SK-N-SH (cell line): ENCODE data around the gene CCT6B. TPM values are rescaled to one million over a fixed set of nuclear protein-coding genes. Genes with fewer than 3 reads are reported as not detected.

Experiments used
- CTCF ChIA-PET: fragments of 300-600, 350-600 bp; formaldehyde crosslinking; extraction: SDS; loops from one replicate; lab custom pipeline; 2021; lab: Yijun Ruan, JAX
- POLR2A ChIA-PET: fragments of 350-600 bp; sonication (Branson Sonifier 250); formaldehyde crosslinking; extraction: SDS; loops from one replicate; lab custom pipeline; 2020; ENCODE audit warnings: antibody characterized with exemption, inconsistent platforms; lab: Yijun Ruan, JAX
- DNase-seq: peaks from one replicate; pipeline ENCODE4 v3.0.0; 2012
- H2AFZ ChIP-seq: fragments of 200-600 bp; sonication (generic); 2 replicates; pipeline ENCODE4 v1.8.1; 2016; ENCODE audit warnings: antibody characterized with exemption, mild to moderate bottlenecking, low read depth
- H3F3A ChIP-seq: fragments of 200-600 bp; sonication (generic); replicated peaks from 2 replicates; pipeline ENCODE3; 2016; ENCODE audit warnings: antibody characterized with exemption, mild to moderate bottlenecking; ENCODE audit not compliant: insufficient read depth
- H3K27ac ChIP-seq, 2 experiments: fragments of 200-500 bp in 1 of 2; fragments of 200-600 bp in 1 of 2; sonication (Bioruptor generic) in 1 of 2; sonication (generic), shearing (Covaris generic) in 1 of 2; 2 replicates each; pipeline versions ENCODE4 v1.5.1 to v1.6.1; 2014 to 2016; ENCODE audit warnings: low read depth in 2 of 2, inconsistent platforms in 1 of 2, low read length in 1 of 2, mild to moderate bottlenecking in 1 of 2, mixed read lengths in 1 of 2
- H3K27me3 ChIP-seq: fragments of 200-600 bp; sonication (generic), shearing (Covaris generic); 2 replicates; pipeline ENCODE4 v1.6.1; 2016; ENCODE audit warnings: mixed run types; ENCODE audit not compliant: insufficient read depth
- H3K36me3 ChIP-seq, 2 experiments: fragments of 200-500 bp in 1 of 2; fragments of 200-600 bp in 1 of 2; sonication (Bioruptor generic) in 1 of 2; sonication (generic) in 1 of 2; replicated peaks in 1 of 2; 2 replicates each; pipeline versions ENCODE3 to v1.5.1; 2014 to 2016; ENCODE audit warnings: low read length in 1 of 2, mild to moderate bottlenecking in 1 of 2; ENCODE audit not compliant: insufficient read depth in 2 of 2, control insufficient read depth in 1 of 2
- H3K4me1 ChIP-seq, 2 experiments: fragments of 200-500 bp in 1 of 2; fragments of 200-600 bp in 1 of 2; sonication (Bioruptor generic) in 1 of 2; sonication (generic), shearing (Covaris generic) in 1 of 2; 2 replicates each; pipeline versions ENCODE4 v1.5.1 to v1.6.1; 2014 to 2016; ENCODE audit warnings: low read depth in 1 of 2, low read length in 1 of 2, mixed run types in 1 of 2; ENCODE audit not compliant: insufficient read depth in 2 of 2, control insufficient read depth in 1 of 2
- H3K4me2 ChIP-seq: fragments of 200-600 bp; sonication (generic), shearing (Covaris generic); 2 replicates; pipeline ENCODE4 v1.6.1; 2017; ENCODE audit warnings: mixed run types
- H3K4me3 ChIP-seq, 2 experiments: fragments of 200-500 bp in 1 of 2; fragments of 200-600 bp in 1 of 2; sonication (Bioruptor generic) in 1 of 2; sonication (generic), shearing (Covaris generic) in 1 of 2; 2 replicates each; pipeline versions ENCODE4 v1.5.1 to v1.8.1; 2014 to 2016; ENCODE audit warnings: low read depth in 2 of 2, inconsistent platforms in 1 of 2, low read length in 1 of 2, mild to moderate bottlenecking in 1 of 2, mixed read lengths in 1 of 2, moderate library complexity in 1 of 2
- H3K79me2 ChIP-seq: fragments of 200-600 bp; sonication (generic); 2 replicates; pipeline ENCODE4 v1.8.1; 2017; ENCODE audit warnings: mild to moderate bottlenecking; ENCODE audit not compliant: insufficient read depth
- H3K9ac ChIP-seq: fragments of 200-600 bp; sonication (generic); 2 replicates; pipeline ENCODE4 v1.6.1; 2017; ENCODE audit warnings: mixed run types
- H3K9me2 ChIP-seq: fragments of 200-600 bp; sonication (generic); 2 replicates; pipeline ENCODE4 v1.6.1; 2017; ENCODE audit warnings: mixed run types
- H3K9me3 ChIP-seq: fragments of 200-600 bp; sonication (generic); 2 replicates; pipeline ENCODE4 v1.6.1; 2017; ENCODE audit warnings: mixed run types, mild to moderate bottlenecking, moderate library complexity
- H4K20me1 ChIP-seq: fragments of 200-600 bp; sonication (generic); 2 replicates; pipeline ENCODE4 v1.6.1; 2017; ENCODE audit warnings: mild to moderate bottlenecking, mixed run types; ENCODE audit not compliant: insufficient read depth
- CHD2 ChIP-seq: fragments of 150-350 bp; IDR thresholded peaks from 2 replicates; pipeline ENCODE4 v1.6.1; 2018; ENCODE audit warnings: low read length; ENCODE audit not compliant: partially characterized antibody
- EP300 ChIP-seq, 2 experiments: IDR thresholded peaks; 2 replicates each; pipeline versions ENCODE4 v1.4.0 to v1.6.1; 2012; ENCODE audit warnings: borderline replicate concordance in 1 of 2, low read depth in 1 of 2, low read length in 1 of 2
- FOSL2 ChIP-seq: IDR thresholded peaks from 2 replicates; pipeline ENCODE4 v1.4.0; 2012; ENCODE audit warnings: low read depth, mild to moderate bottlenecking, moderate library complexity, borderline replicate concordance
- FOXJ3 ChIP-seq: sonication (generic); formaldehyde crosslinking; IDR thresholded peaks from 2 replicates; pipeline ENCODE4 v1.5.1; 2020; ENCODE audit warnings: mild to moderate bottlenecking, missing genetic modification reagents
- MAX ChIP-seq: IDR thresholded peaks from 2 replicates; pipeline ENCODE4 v1.4.0; 2012; ENCODE audit warnings: low read depth
- NFIC ChIP-seq: IDR thresholded peaks from 2 replicates; pipeline ENCODE4 v1.4.0; 2012; ENCODE audit warnings: borderline replicate concordance
- PBX3 ChIP-seq: IDR thresholded peaks from 2 replicates; pipeline ENCODE4; 2012
- RAD21 ChIP-seq: IDR thresholded peaks from 2 replicates; pipeline ENCODE4 v1.6.1; 2012; ENCODE audit warnings: mild to moderate bottlenecking, low read length
- RCOR1 ChIP-seq: fragments of 150-350 bp; IDR thresholded peaks from 2 replicates; pipeline ENCODE4 v1.6.1; 2017; ENCODE audit warnings: antibody characterized with exemption, low read length
- REST ChIP-seq: IDR thresholded peaks from 2 replicates; pipeline ENCODE4 v1.6.1; 2012; ENCODE audit warnings: mild to moderate bottlenecking, low read depth, low read length, moderate library complexity
- RFX5 ChIP-seq: IDR thresholded peaks from 2 replicates; pipeline ENCODE4 v1.6.1; 2012; ENCODE audit warnings: mild to moderate bottlenecking, improper control_type of control experiment, low read length
- RXRA ChIP-seq: IDR thresholded peaks from 2 replicates; pipeline ENCODE4 v1.4.0; 2012; ENCODE audit warnings: low read depth, mild to moderate bottlenecking, borderline replicate concordance
- TAF1 ChIP-seq: IDR thresholded peaks from 2 replicates; pipeline ENCODE4 v1.6.1; 2012; ENCODE audit warnings: low read depth, mild to moderate bottlenecking, low read length, moderate library complexity, borderline replicate concordance
- TCF12 ChIP-seq: IDR thresholded peaks from 2 replicates; pipeline ENCODE4 v1.4.0; 2012
- TEAD4 ChIP-seq: IDR thresholded peaks from 2 replicates; pipeline ENCODE4 v1.4.0; 2012; ENCODE audit warnings: mild to moderate bottlenecking, borderline replicate concordance; ENCODE audit not compliant: insufficient read depth
- WGBS: methylation state at CpG from one replicate; pipeline ENCODE4 v1.1.6; 2017; ENCODE audit warnings: low lambda C conversion rate; 5-methylcytosine and 5-hydroxymethylcytosine counted together
- polyA plus RNA-seq, 3 experiments: library from polyadenylated mRNA; depleted of rRNA; stranded (reverse); fragments of >200 nt; gene quantifications; 2 replicates each; pipeline ENCODE4 v1.2.3, GENCODE V29; 2012

CCT6B gene
- polyA plus RNA-seq, 1 of the 3 experiments (the other 2 are of a cell fraction) = 0.48 TPM

- no peak for DNase-seq
- H2AFZ ChIP-seq = no peak overlapping the region
- H4K20me1 ChIP-seq = no peaks in the 10 kb centered on the region
- H3F3A ChIP-seq = no peaks in the 10 kb centered on the region
- no peaks in the 10 kb centered on the region for H3K9me3 ChIP-seq
- H3K27me3 ChIP-seq = no peaks in the 10 kb centered on the region
- no peaks in the 10 kb centered on the region for H3K36me3 ChIP-seq
- TF ChIP-seq REST (no peak), EP300 (IDR thresholded peaks at IDR 0.05; ENCODE audit: borderline replicate concordance in 1 of 2, low read depth in 1 of 2, low read length in 1 of 2) (no peak), RFX5 (no peak), MAX (no peak), NFIC (no peak), RAD21 (no peak), PBX3 (no peak)
- WGBS = 39% methylated on average over 11 of the region's 12 CpGs
- no peak overlapping the region for H3K4me2 ChIP-seq
- H3K9me2 ChIP-seq = no peaks in the 10 kb centered on the region
- no peak overlapping the region for H3K27ac ChIP-seq
- no peak overlapping the region for H3K9ac ChIP-seq
- ChIA-PET POLR2A (no interaction called here), CTCF (interaction anchor here (0.6 to 0.8 kb wide), 3 partner anchors 260 to 341 kb away, joined by 3 to 4 read pairs (median 3); no protein-coding TSS in a partner anchor)
- H3K79me2 ChIP-seq = no peaks in the 10 kb centered on the region
- H3K4me1 ChIP-seq = no peaks in the 10 kb centered on the region; a peak in 1 of 4 replicates
- H3K4me3 ChIP-seq = no peak overlapping the region
Measured at GRCh38 chr17:34883106-34884000, 77.9 kb downstream of the CCT6B start.

GRCh38 chr17:34879146-34879545 lies 82.1 kb downstream of the CCT6B start:
- H2AFZ ChIP-seq = no peak overlapping the region
- ChIA-PET POLR2A (no interaction called here), CTCF (interaction anchor here (0.9 to 2.3 kb wide), 4 partner anchors 9 to 25 kb away, joined by 3 to 8 read pairs (median 4); no protein-coding TSS in a partner anchor)
- H3K36me3 ChIP-seq = no peaks in the 10 kb centered on the region
- no peaks in the 10 kb centered on the region for H3K79me2 ChIP-seq
- no peaks in the 10 kb centered on the region for H4K20me1 ChIP-seq
- no peak for DNase-seq
- H3K9me2 ChIP-seq = no peaks in the 10 kb centered on the region
- TF ChIP-seq FOXJ3 (CRISPR knock-in tag) = no peak
- TF ChIP-seq TAF1 = no peak
- no peak for TF ChIP-seq CHD2
- no peak for TF ChIP-seq FOSL2
- TF ChIP-seq RXRA = no peak
- no peak for TF ChIP-seq TEAD4
- TF ChIP-seq RCOR1 = no peak
- TF ChIP-seq TCF12 = no peak
- TF ChIP-seq, all 33 proteins: peak for 0
- H3F3A ChIP-seq = no peaks in the 10 kb centered on the region
- no peaks in the 10 kb centered on the region for H3K9me3 ChIP-seq
- no peak overlapping the region for H3K4me2 ChIP-seq
- no peaks in the 10 kb centered on the region for H3K27me3 ChIP-seq
- WGBS = 1% methylated on average over 3 of the region's 3 CpGs
- H3K9ac ChIP-seq = no peak overlapping the region
- H3K4me1 ChIP-seq = no peaks in the 10 kb centered on the region
- H3K4me3 ChIP-seq = no peak overlapping the region
- H3K27ac ChIP-seq = no peak overlapping the region
